ENCODE data around the gene MYL6. TPM values are rescaled to one million over a fixed set of nuclear protein-coding genes. Genes with fewer than 3 reads are reported as not detected.

The MYL6 gene
- polyA plus RNA-seq, 2 donors, result 1,769 to 2,908 TPM

DNA sequence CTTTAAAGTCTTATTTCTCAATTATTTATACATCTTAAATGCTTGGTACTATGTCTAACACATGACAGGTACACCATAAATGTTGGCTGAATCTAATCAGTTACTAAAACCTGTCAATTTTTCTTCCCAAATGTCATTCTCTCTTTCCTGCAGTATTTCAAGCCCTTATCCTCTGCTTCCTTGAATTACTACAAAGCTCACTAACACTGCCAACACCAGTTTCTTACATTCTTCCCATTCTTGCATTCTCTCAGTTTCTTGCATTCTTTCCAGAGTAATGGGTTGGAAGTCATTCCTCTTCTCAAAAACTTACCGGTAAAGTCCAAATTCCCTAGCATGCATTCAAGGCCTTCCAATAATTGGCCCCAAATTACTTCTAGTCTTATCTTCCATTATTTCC lies 40.7 kb downstream of the MYL6 start:
- H3K27ac ChIP-seq (ENCODE audit: low read depth in 2 of 2, low read length in 1 of 2), result no peak overlapping the region
- 73 to 93% methylated on average over 1 of the region's 1 CpG for WGBS, 2 donors
- no peaks in the 10 kb centered on the region for H3K4me1 ChIP-seq (ENCODE audit: control insufficient read depth in 2 of 2, insufficient read depth in 2 of 2, low read length in 1 of 2)
- no peak overlapping the region for H3K4me3 ChIP-seq (ENCODE audit: low read depth in 1 of 2, low read length in 2 of 2)
- no peaks in the 10 kb centered on the region for H3K9me3 ChIP-seq (ENCODE audit: control insufficient read depth in 2 of 2, insufficient read depth in 1 of 2, low read depth in 1 of 2, low read length in 1 of 2)
- H3K27me3 ChIP-seq (ENCODE audit: control insufficient read depth in 1 of 2, insufficient read depth in 2 of 2, low read length in 2 of 2), result no peaks in the 10 kb centered on the region
- H3K36me3 ChIP-seq (ENCODE audit: control insufficient read depth in 2 of 2, insufficient read depth in 2 of 2, low read length in 1 of 2), result no peaks in the 10 kb centered on the region

- Histone ChIP-seq H3K36me3 (ENCODE audit: control insufficient read depth in 2 of 2, insufficient read depth in 2 of 2, low read length in 1 of 2) (peaks cover 6 to 13% of the 10 kb centered on the region in 2 donors), H3K27me3 (ENCODE audit: control insufficient read depth in 1 of 2, insufficient read depth in 2 of 2, low read length in 2 of 2) (no peaks in the 10 kb centered on the region), H3K9me3 (ENCODE audit: control insufficient read depth in 2 of 2, insufficient read depth in 1 of 2, low read depth in 1 of 2, low read length in 1 of 2) (no peaks in the 10 kb centered on the region), H3K4me1 (ENCODE audit: control insufficient read depth in 2 of 2, insufficient read depth in 2 of 2, low read length in 1 of 2) (no peaks in the 10 kb centered on the region), H3K4me3 (ENCODE audit: low read depth in 1 of 2, low read length in 2 of 2) (no peak overlapping the region), H3K27ac (ENCODE audit: low read depth in 2 of 2, low read length in 1 of 2) (no peak overlapping the region)
- WGBS, 2 donors, result 50 to 52% methylated on average over 1 of the region's 1 CpG
Measured at GRCh38 chr12:56202366-56202765, 44.2 kb downstream of the MYL6 start.

GRCh38 chr12:56202838-56203237 lies 44.7 kb downstream of the MYL6 start:
- Histone ChIP-seq H3K36me3 (ENCODE audit: control insufficient read depth in 2 of 2, insufficient read depth in 2 of 2, low read length in 1 of 2) (peaks cover 10 to 17% of the 10 kb centered on the region in 2 donors), H3K4me3 (ENCODE audit: low read depth in 1 of 2, low read length in 2 of 2) (no peak overlapping the region), H3K4me1 (ENCODE audit: control insufficient read depth in 2 of 2, insufficient read depth in 2 of 2, low read length in 1 of 2) (no peaks in the 10 kb centered on the region), H3K27ac (ENCODE audit: low read depth in 2 of 2, low read length in 1 of 2) (no peak overlapping the region), H3K9me3 (ENCODE audit: control insufficient read depth in 2 of 2, insufficient read depth in 1 of 2, low read depth in 1 of 2, low read length in 1 of 2) (no peaks in the 10 kb centered on the region), H3K27me3 (ENCODE audit: control insufficient read depth in 1 of 2, insufficient read depth in 2 of 2, low read length in 2 of 2) (no peaks in the 10 kb centered on the region)
- 62 to 66% methylated on average over 2 of the region's 2 CpGs for WGBS, 2 donors

DNA sequence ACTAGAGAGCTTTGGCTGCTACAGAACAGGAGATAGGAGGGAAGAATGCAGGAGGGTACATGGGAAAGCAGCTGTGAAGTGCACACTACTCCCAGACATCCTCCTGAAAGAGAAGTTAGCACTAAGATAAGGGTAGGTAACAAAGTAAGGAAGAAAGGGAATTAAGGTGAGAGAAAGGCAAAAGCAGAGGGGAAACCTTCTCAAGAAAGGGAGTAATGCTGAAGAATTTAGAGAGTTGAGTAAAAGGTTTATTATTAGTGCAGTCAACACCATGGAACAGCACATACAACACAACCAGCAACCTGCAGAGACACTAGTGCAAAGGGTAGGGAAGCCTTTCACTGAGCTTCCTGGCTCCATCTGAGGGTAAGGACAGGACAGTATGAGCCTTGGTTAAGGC lies 46.1 kb downstream of the MYL6 start:
- Histone ChIP-seq H3K4me3 (ENCODE audit: low read depth in 1 of 2, low read length in 2 of 2) (no peak overlapping the region), H3K27ac (ENCODE audit: low read depth in 2 of 2, low read length in 1 of 2) (no peak overlapping the region), H3K9me3 (ENCODE audit: control insufficient read depth in 2 of 2, insufficient read depth in 1 of 2, low read depth in 1 of 2, low read length in 1 of 2) (no peaks in the 10 kb centered on the region), H3K4me1 (ENCODE audit: control insufficient read depth in 2 of 2, insufficient read depth in 2 of 2, low read length in 1 of 2) (no peaks in the 10 kb centered on the region), H3K27me3 (ENCODE audit: control insufficient read depth in 1 of 2, insufficient read depth in 2 of 2, low read length in 2 of 2) (no peaks in the 10 kb centered on the region), H3K36me3 (ENCODE audit: control insufficient read depth in 2 of 2, insufficient read depth in 2 of 2, low read length in 1 of 2) (peaks cover 10 to 20% of the 10 kb centered on the region in 2 donors)

DNA sequence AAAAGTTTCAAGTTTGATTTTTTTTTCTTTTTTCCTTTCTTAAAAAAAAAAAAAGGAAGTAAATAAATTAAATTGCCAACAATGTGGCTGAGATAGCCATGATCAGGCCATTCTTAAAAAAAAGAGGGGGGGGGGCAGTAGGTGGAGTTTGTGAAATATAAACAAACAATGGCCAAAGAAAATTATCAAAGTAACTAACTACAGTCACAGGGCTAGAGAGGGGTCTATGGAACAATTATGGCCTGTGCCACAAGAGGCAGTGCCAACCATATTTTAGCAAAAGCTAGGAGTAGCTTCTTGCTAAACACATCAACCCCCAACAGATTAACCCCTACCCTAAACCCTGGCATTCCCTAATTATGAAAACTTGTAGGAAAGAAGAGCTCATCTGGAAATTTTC lies 47.3 kb downstream of the MYL6 start:
- no peaks in the 10 kb centered on the region for H3K27me3 ChIP-seq (ENCODE audit: control insufficient read depth in 1 of 2, insufficient read depth in 2 of 2, low read length in 2 of 2)
- no peaks in the 10 kb centered on the region for H3K9me3 ChIP-seq (ENCODE audit: control insufficient read depth in 2 of 2, insufficient read depth in 1 of 2, low read depth in 1 of 2, low read length in 1 of 2)
- no peaks in the 10 kb centered on the region for H3K4me1 ChIP-seq (ENCODE audit: control insufficient read depth in 2 of 2, insufficient read depth in 2 of 2, low read length in 1 of 2)
- H3K4me3 ChIP-seq (ENCODE audit: low read depth in 1 of 2, low read length in 2 of 2), result no peak overlapping the region
- H3K27ac ChIP-seq (ENCODE audit: low read depth in 2 of 2, low read length in 1 of 2), result no peak overlapping the region
- peaks cover 14 to 26% of the 10 kb centered on the region in 2 donors for H3K36me3 ChIP-seq (ENCODE audit: control insufficient read depth in 2 of 2, insufficient read depth in 2 of 2, low read length in 1 of 2)

DNA sequence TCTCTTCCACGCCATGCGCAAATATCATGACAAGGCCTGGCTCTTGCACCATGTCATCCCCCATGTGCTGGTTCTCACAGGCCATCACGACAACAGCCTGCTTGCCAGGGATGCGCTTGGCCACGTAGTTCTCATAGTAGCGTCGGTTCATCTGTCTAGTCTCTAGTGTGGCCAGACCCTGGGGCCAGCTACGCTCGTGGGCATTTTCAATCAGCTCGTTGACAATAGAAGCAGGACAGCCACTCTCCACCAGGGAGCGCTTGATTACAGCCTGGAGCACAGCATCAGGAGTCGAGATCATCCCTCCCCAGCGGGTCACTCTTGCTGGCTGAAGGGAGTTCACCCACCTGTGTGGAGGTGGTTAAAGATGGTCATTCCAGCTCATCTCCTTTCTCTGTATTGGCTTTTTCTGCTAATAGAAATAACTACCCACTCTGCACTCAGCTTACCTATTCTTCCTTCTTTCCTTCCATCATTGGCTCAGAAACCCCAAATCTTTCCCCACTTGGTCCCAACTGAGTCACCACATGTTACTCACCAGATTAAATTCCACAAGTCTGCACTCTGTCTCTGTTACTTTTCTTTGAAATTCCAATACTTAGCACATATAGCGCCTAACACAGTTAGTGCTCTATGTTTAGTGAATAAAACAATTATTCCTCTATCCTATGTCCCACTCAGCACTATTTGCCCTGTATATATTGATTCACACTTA lies 48.5 kb downstream of the MYL6 start:
- WGBS, 2 donors, result 56 to 58% methylated on average over 14 of the region's 14 CpGs
- Histone ChIP-seq H3K27ac (ENCODE audit: low read depth in 2 of 2, low read length in 1 of 2) (no peak overlapping the region), H3K9me3 (ENCODE audit: control insufficient read depth in 2 of 2, insufficient read depth in 1 of 2, low read depth in 1 of 2, low read length in 1 of 2) (no peaks in the 10 kb centered on the region), H3K36me3 (ENCODE audit: control insufficient read depth in 2 of 2, insufficient read depth in 2 of 2, low read length in 1 of 2) (peaks cover 14 to 26% of the 10 kb centered on the region in 2 donors), H3K4me3 (ENCODE audit: low read depth in 1 of 2, low read length in 2 of 2) (no peak overlapping the region), H3K27me3 (ENCODE audit: control insufficient read depth in 1 of 2, insufficient read depth in 2 of 2, low read length in 2 of 2) (no peaks in the 10 kb centered on the region), H3K4me1 (ENCODE audit: control insufficient read depth in 2 of 2, insufficient read depth in 2 of 2, low read length in 1 of 2) (no peaks in the 10 kb centered on the region)

DNA sequence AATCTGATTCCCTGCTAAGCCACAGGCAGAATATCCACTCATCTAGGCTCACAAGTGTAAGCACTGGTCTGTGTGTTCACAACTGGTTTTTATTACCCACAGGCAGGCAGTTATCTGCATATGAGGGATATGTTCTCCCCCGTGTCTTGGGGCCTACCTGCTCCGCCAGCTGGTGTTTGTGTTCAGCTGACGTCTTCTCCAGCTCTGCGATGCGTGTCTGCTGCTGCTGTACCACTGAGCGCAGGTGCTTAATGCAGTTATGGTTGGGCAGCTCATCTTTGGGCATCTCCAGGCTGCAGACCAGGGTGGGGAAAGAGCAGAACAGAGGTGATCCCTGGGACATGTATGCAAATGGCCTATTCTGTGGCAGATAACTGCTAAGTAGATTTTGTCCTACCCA lies 49.8 kb downstream of the MYL6 start:
- no peak overlapping the region for H3K4me3 ChIP-seq (ENCODE audit: low read depth in 1 of 2, low read length in 2 of 2)
- no peaks in the 10 kb centered on the region for H3K9me3 ChIP-seq (ENCODE audit: control insufficient read depth in 2 of 2, insufficient read depth in 1 of 2, low read depth in 1 of 2, low read length in 1 of 2)
- H3K27ac ChIP-seq (ENCODE audit: low read depth in 2 of 2, low read length in 1 of 2), result no peak overlapping the region
- H3K4me1 ChIP-seq (ENCODE audit: control insufficient read depth in 2 of 2, insufficient read depth in 2 of 2, low read length in 1 of 2), result no peaks in the 10 kb centered on the region
- H3K36me3 ChIP-seq (ENCODE audit: control insufficient read depth in 2 of 2, insufficient read depth in 2 of 2, low read length in 1 of 2), result peaks cover 14 to 33% of the 10 kb centered on the region in 2 donors
- no peaks in the 10 kb centered on the region for H3K27me3 ChIP-seq (ENCODE audit: control insufficient read depth in 1 of 2, insufficient read depth in 2 of 2, low read length in 2 of 2)
- 88 to 89% methylated on average over 6 of the region's 6 CpGs for WGBS, 2 donors

Other genes with a start within 250 kb of the MYL6 start
- gene PYM1, start 230.5 kb upstream of the MYL6 start, polyA plus RNA-seq, result 10 to 100 TPM; 63.7 to 71.0 TPM
- 100 to 1,000 TPM; 128 to 291 TPM for gene DGKA, start 227.2 kb upstream of the MYL6 start, polyA plus RNA-seq
- under 1 TPM; 0.63 to 0.75 TPM for gene PMEL, start 192.3 kb upstream of the MYL6 start, polyA plus RNA-seq
- gene CDK2, start 191.5 kb upstream of the MYL6 start, polyA plus RNA-seq, result 10 to 100 TPM in 1 of 2 donors, 1 to 10 TPM in 1; 9.2 to 18.8 TPM
- gene RAB5B, start 184.3 kb upstream of the MYL6 start, polyA plus RNA-seq, result 10 to 100 TPM; 78.2 to 88.8 TPM
- gene SUOX, start 161.1 kb upstream of the MYL6 start, polyA plus RNA-seq, result 10 to 100 TPM; 14.3 to 14.9 TPM
- gene IKZF4, start 137.3 kb upstream of the MYL6 start, polyA plus RNA-seq, result 1 to 10 TPM; 1.5 TPM
- gene RPS26, start 116.4 kb upstream of the MYL6 start, polyA plus RNA-seq, result 100 to 1,000 TPM; 899 to 941 TPM
- 100 to 1,000 TPM in 1 of 2 donors, 10 to 100 TPM in 1; 49.4 to 102 TPM for gene ERBB3, start 78.2 kb upstream of the MYL6 start, polyA plus RNA-seq
- 100 to 1,000 TPM; 103 to 180 TPM for gene PA2G4, start 53.8 kb upstream of the MYL6 start, polyA plus RNA-seq
- 1,000 to 10,000 TPM; 1,736 to 6,738 TPM for gene RPL41, start 41.7 kb upstream of the MYL6 start, polyA plus RNA-seq
- 1 to 10 TPM; 1.4 to 2.2 TPM for gene ZC3H10, start 40.1 kb upstream of the MYL6 start, polyA plus RNA-seq
- gene ESYT1, start 30.1 kb upstream of the MYL6 start, polyA plus RNA-seq, result 10 to 100 TPM; 15.6 to 36.6 TPM
- 10 to 100 TPM; 57.3 to 57.7 TPM for gene MYL6B, start 5.8 kb upstream of the MYL6 start, polyA plus RNA-seq
- 10 to 100 TPM; 21.4 to 31.4 TPM for gene SMARCC2, start 31.1 kb downstream of the MYL6 start, polyA plus RNA-seq
- gene RNF41, start 63.6 kb downstream of the MYL6 start, polyA plus RNA-seq, result 10 to 100 TPM in 1 of 2 donors, 1 to 10 TPM in 1; 7.9 to 17.5 TPM
- 10 to 100 TPM; 10.2 to 19.1 TPM for gene NABP2, start 66.0 kb downstream of the MYL6 start, polyA plus RNA-seq
- under 1 TPM; 0.09 to 0.29 TPM for gene SLC39A5, start 71.7 kb downstream of the MYL6 start, polyA plus RNA-seq
- 1 to 10 TPM; 4.9 to 9.3 TPM for gene ANKRD52, start 100.0 kb downstream of the MYL6 start, polyA plus RNA-seq
- 1 to 10 TPM; 5.5 to 7.0 TPM for gene COQ10A, start 108.6 kb downstream of the MYL6 start, polyA plus RNA-seq
- gene CS, start 142.0 kb downstream of the MYL6 start, polyA plus RNA-seq, result 10 to 100 TPM; 53.7 to 98.0 TPM
- 10 to 100 TPM; 62.1 to 75.3 TPM for gene CNPY2, start 157.6 kb downstream of the MYL6 start, polyA plus RNA-seq
- 10 to 100 TPM; 18.1 to 44.7 TPM for gene PAN2, start 175.6 kb downstream of the MYL6 start, polyA plus RNA-seq
- 10 to 100 TPM in 1 of 2 donors, 1 to 10 TPM in 1; 2.9 to 32.1 TPM for gene IL23A, start 180.5 kb downstream of the MYL6 start, polyA plus RNA-seq
- gene STAT2, start 201.7 kb downstream of the MYL6 start, polyA plus RNA-seq, result 10 to 100 TPM; 23.9 to 35.1 TPM
- not detected for gene APOF, start 204.5 kb downstream of the MYL6 start, polyA plus RNA-seq